Glutamatergic neuron (in vitro differentiated cells): ENCODE data around the gene PIK3CG. TPM values are rescaled to one million over a fixed set of nuclear protein-coding genes. Genes with fewer than 3 reads are reported as not detected.

Experiments
- DNase-seq: peaks from one replicate; pipeline ENCODE4 v3.0.0; 2022
- H3K27ac Mint-ChIP-seq: one replicate; pipeline ENCODE4 v1.8.0; 2020; ENCODE audit warnings: mild to moderate bottlenecking, mixed read lengths, inconsistent platforms; ENCODE audit not compliant: unreplicated experiment
- H3K27me3 Mint-ChIP-seq: one replicate; pipeline ENCODE4 v1.8.0; 2020; ENCODE audit warnings: mild to moderate bottlenecking, moderate library complexity, mixed read lengths, inconsistent platforms; ENCODE audit not compliant: unreplicated experiment
- H3K36me3 Mint-ChIP-seq: one replicate; pipeline ENCODE4 v1.8.0; 2020; ENCODE audit warnings: mild to moderate bottlenecking, mixed read lengths, inconsistent platforms; ENCODE audit not compliant: unreplicated experiment
- H3K4me1 Mint-ChIP-seq: one replicate; pipeline ENCODE4 v1.8.0; 2020; ENCODE audit warnings: mild to moderate bottlenecking, low read depth, mixed read lengths, inconsistent platforms; ENCODE audit not compliant: unreplicated experiment
- H3K4me3 Mint-ChIP-seq: one replicate; pipeline ENCODE4 v1.8.0; 2020; ENCODE audit warnings: mild to moderate bottlenecking, mixed read lengths, inconsistent platforms; ENCODE audit not compliant: unreplicated experiment
- H3K9me3 Mint-ChIP-seq: one replicate; pipeline ENCODE4 v1.8.0; 2020; ENCODE audit warnings: mild to moderate bottlenecking, moderate library complexity, mixed read lengths, inconsistent platforms; ENCODE audit not compliant: unreplicated experiment
- total RNA-seq: library from RNA; stranded (reverse); fragmentation: NEBNext Ultra II Directional; extraction: Animal tissue kit (Norgen Biotek cat#: 25700); gene quantifications from one replicate; pipeline ENCODE4 v1.2.1, GENCODE V29; 2021; ENCODE audit not compliant: unreplicated experiment
- TF ChIP-seq, protein P1 (sequence below): fragments of 200-600 bp; sonication (generic); IDR thresholded peaks from one replicate; pipeline ENCODE4 v1.5.0; 2021; ENCODE audit not compliant: partially characterized antibody, unreplicated experiment

The PIK3CG gene
- total RNA-seq, 1 donor from 2014 or later = not detected

DNA sequence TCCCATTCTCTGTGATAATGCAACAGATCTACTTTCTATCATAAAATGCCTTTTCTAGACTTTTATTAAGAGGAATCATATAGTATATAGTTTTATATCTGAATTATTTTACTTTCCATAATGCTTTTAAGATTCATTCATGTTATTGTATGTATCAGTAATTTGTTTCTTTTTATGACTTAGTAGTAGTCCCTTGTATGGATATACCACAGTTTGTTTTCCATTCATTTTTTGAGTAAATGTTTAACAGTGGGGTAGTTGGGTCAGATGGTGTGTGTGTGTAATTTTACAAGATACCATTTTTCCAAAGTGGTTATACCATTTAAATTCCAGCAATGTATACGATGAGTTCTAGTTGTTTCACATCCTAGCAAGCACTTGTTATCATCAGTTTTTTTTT is 10.4 kb downstream of the PIK3CG start:
- Mint-ChIP-seq H3K36me3 (no peaks in the 10 kb centered on the region), H3K27me3 (no peaks in the 10 kb centered on the region), H3K4me1 (no peaks in the 10 kb centered on the region), H3K27ac (no peak overlapping the region), H3K9me3 (no peaks in the 10 kb centered on the region), H3K4me3 (no peak overlapping the region)
- TF ChIP-seq, protein P1, sequence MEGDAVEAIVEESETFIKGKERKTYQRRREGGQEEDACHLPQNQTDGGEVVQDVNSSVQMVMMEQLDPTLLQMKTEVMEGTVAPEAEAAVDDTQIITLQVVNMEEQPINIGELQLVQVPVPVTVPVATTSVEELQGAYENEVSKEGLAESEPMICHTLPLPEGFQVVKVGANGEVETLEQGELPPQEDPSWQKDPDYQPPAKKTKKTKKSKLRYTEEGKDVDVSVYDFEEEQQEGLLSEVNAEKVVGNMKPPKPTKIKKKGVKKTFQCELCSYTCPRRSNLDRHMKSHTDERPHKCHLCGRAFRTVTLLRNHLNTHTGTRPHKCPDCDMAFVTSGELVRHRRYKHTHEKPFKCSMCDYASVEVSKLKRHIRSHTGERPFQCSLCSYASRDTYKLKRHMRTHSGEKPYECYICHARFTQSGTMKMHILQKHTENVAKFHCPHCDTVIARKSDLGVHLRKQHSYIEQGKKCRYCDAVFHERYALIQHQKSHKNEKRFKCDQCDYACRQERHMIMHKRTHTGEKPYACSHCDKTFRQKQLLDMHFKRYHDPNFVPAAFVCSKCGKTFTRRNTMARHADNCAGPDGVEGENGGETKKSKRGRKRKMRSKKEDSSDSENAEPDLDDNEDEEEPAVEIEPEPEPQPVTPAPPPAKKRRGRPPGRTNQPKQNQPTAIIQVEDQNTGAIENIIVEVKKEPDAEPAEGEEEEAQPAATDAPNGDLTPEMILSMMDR = no peak
- DNase-seq = no peak

DNA sequence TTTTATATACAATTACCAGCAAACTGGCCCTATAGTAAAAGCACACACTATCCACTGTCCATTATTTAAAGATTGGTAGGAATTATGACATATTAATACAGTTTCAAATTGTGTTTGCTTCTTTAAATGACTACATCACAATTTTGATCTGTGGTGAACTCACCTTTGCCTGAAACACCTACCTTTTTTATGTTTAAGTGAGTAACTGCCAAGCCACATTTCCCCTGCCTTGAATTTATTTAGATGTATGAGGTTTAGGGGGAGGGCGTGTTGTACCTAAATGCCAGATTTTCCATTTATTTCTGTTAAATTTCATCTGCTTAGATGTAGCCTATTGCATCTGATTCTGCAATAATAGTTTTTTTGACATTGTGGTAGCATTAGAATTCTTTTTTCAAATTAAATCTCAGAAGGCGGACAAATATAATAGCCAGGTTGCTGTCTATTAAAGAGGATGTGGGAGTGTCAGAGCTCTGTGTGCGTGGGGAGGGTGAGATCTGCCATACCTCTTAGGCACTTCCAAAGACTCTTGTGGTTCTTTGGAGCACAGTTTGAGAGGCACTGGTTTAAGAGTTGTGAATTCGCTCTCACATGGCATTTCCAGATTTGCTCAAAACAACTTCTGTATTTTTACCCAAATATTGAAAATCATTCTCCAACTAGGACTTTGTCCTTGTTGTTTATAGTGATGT is 13.8 kb downstream of the PIK3CG start:
- Mint-ChIP-seq H3K9me3 (no peaks in the 10 kb centered on the region), H3K27me3 (peaks cover 2% of the 10 kb centered on the region), H3K4me1 (no peaks in the 10 kb centered on the region), H3K27ac (no peak overlapping the region), H3K4me3 (no peak overlapping the region), H3K36me3 (peaks cover 1% of the 10 kb centered on the region)
- TF ChIP-seq, protein P1 = no peak
- DNase-seq = no peak

DNA sequence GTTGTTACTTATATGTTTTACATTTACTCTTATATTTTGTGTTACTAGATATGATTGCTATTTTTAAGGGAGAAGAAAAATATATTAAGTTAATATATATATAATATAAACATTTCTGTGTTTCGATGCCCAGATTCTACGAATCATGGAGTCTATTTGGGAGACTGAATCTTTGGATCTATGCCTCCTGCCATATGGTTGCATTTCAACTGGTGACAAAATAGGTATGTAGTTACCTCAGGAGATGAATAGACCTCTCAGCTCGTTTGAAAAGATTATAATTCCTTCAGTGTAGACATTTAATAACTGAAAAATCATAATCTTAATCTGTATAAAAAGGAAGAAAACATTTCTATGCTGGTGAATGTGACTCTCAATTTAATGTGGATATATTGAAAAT is 16.9 kb downstream of the PIK3CG start:
- no peak overlapping the region for H3K27ac Mint-ChIP-seq
- peaks cover 5% of the 10 kb centered on the region for H3K36me3 Mint-ChIP-seq
- TF ChIP-seq, protein P1 = no peak
- no peaks in the 10 kb centered on the region for H3K9me3 Mint-ChIP-seq
- H3K27me3 Mint-ChIP-seq = peaks cover 2% of the 10 kb centered on the region
- no peak overlapping the region for H3K4me3 Mint-ChIP-seq
- no peaks in the 10 kb centered on the region for H3K4me1 Mint-ChIP-seq
- no peak for DNase-seq

- no peak overlapping the region for H3K27ac Mint-ChIP-seq
- no peak overlapping the region for H3K4me3 Mint-ChIP-seq
- H3K9me3 Mint-ChIP-seq = no peaks in the 10 kb centered on the region
- H3K27me3 Mint-ChIP-seq = peaks cover 2% of the 10 kb centered on the region
- TF ChIP-seq, protein P1 = no peak
- no peak for DNase-seq
- no peaks in the 10 kb centered on the region for H3K4me1 Mint-ChIP-seq
- H3K36me3 Mint-ChIP-seq = peaks cover 5% of the 10 kb centered on the region
These were observed 18.5 kb downstream of the PIK3CG start for GRCh38 chr7:106883456-106884026.

- DNase-seq = no peak
- H3K36me3 Mint-ChIP-seq = peaks cover 5% of the 10 kb centered on the region
- H3K4me3 Mint-ChIP-seq = no peak overlapping the region
- no peaks in the 10 kb centered on the region for H3K9me3 Mint-ChIP-seq
- H3K27me3 Mint-ChIP-seq = peaks cover 2% of the 10 kb centered on the region
- no peaks in the 10 kb centered on the region for H3K4me1 Mint-ChIP-seq
- no peak overlapping the region for H3K27ac Mint-ChIP-seq
- TF ChIP-seq, protein P1 = no peak
These were observed 20.6 kb downstream of the PIK3CG start for GRCh38 chr7:106885652-106886051.
